Activated naive CD4-positive, alpha-beta T cell treated with anti-CD3 and anti-CD28 coated beads for 36 hours (primary cell): Measurements from ENCODE around the gene BEAN1. TPM values are rescaled to one million over a fixed set of nuclear protein-coding genes. Genes with fewer than 3 reads are reported as not detected.

ENCODE experiments used
- CTCF ChIA-PET: fragments of 350-600 bp; sonication (Branson Sonifier 250); formaldehyde crosslinking; loops from one replicate; lab custom pipeline; 2021; ENCODE audit warnings: antibody characterized with exemption; lab: Charles Lee
- DNase-seq: peaks from one replicate; pipeline ENCODE4 v3.0.0-alpha.2; 2020
- H3K27ac Mint-ChIP-seq: one replicate; pipeline ENCODE4 v1.8.0; 2021; ENCODE audit warnings: mild to moderate bottlenecking, mixed read lengths
- H3K27me3 Mint-ChIP-seq: one replicate; pipeline ENCODE4 v1.8.0; 2021; ENCODE audit warnings: low read depth, mixed read lengths
- H3K36me3 Mint-ChIP-seq: one replicate; pipeline ENCODE4 v1.8.0; 2021; ENCODE audit warnings: low read depth, mixed read lengths
- H3K4me1 Mint-ChIP-seq: one replicate; pipeline ENCODE4 v1.8.0; 2021; ENCODE audit warnings: low read depth, mixed read lengths
- H3K4me3 Mint-ChIP-seq: one replicate; pipeline ENCODE4 v1.8.0; 2021; ENCODE audit warnings: mild to moderate bottlenecking, moderate library complexity, mixed read lengths
- H3K9me3 Mint-ChIP-seq: one replicate; pipeline ENCODE4 v1.8.0; 2021; ENCODE audit warnings: mixed read lengths
- intact Hi-C: fragments of 100-400 bp; cut with micrococcal nuclease; formaldehyde crosslinking; loops from one replicate; pipeline ENCODE4 v1.15.1; 2023
- total RNA-seq, 2 experiments: library from RNA; stranded (reverse); gene quantifications; one replicate each; pipeline ENCODE4 v1.2.3, GENCODE V29; 2021

The BEAN1 gene
- total RNA-seq, 2 experiments from 2014 or later: not detected

GRCh38 chr16:66479661-66480264 lies 52.7 kb downstream of the BEAN1 start:
- DNase-seq: no peak
- H3K9me3 Mint-ChIP-seq: no peaks in the 10 kb centered on the region
- H3K27ac Mint-ChIP-seq: no peak overlapping the region
- intact Hi-C loops: loop anchor here (1.0 to 5.0 kb wide), 2 partner anchors 110 to 137 kb away; no protein-coding TSS in a partner anchor
- no peaks in the 10 kb centered on the region for H3K27me3 Mint-ChIP-seq
- H3K36me3 Mint-ChIP-seq: no peaks in the 10 kb centered on the region
- no peak overlapping the region for H3K4me3 Mint-ChIP-seq
- CTCF ChIA-PET: interaction anchor here (0.8 to 7.2 kb wide), 9 partner anchors 24 to 122 kb away, joined by 3 to 94 read pairs (median 3); partner anchors contain the start of gene CKLF
- H3K4me1 Mint-ChIP-seq: peaks cover 30% of the 10 kb centered on the region

GRCh38 chr16:66480265-66481080 lies 53.4 kb downstream of the BEAN1 start:
- Mint-ChIP-seq H3K9me3 (no peaks in the 10 kb centered on the region), H3K27me3 (no peaks in the 10 kb centered on the region), H3K4me1 (peaks cover 26% of the 10 kb centered on the region), H3K4me3 (no peak overlapping the region), H3K27ac (no peak overlapping the region), H3K36me3 (no peaks in the 10 kb centered on the region)
- CTCF ChIA-PET: interaction anchor here (0.8 to 7.2 kb wide), 6 partner anchors 71 to 123 kb away, joined by 3 to 94 read pairs (median 5); no protein-coding TSS in a partner anchor
- DNase-seq: no peak
- intact Hi-C loops: loop anchor here (5.0 kb wide), 1 partner anchor 138 kb away; no protein-coding TSS in a partner anchor

- no peak for DNase-seq
- no peak overlapping the region for H3K4me3 Mint-ChIP-seq
- no peaks in the 10 kb centered on the region for H3K9me3 Mint-ChIP-seq
- H3K27ac Mint-ChIP-seq: no peak overlapping the region
- H3K4me1 Mint-ChIP-seq: peaks cover 26% of the 10 kb centered on the region
- CTCF ChIA-PET: interaction anchor here (1.8 to 7.2 kb wide), 4 partner anchors 26 to 109 kb away, joined by 4 to 94 read pairs (median 11); no protein-coding TSS in a partner anchor
- no peaks in the 10 kb centered on the region for H3K27me3 Mint-ChIP-seq
- intact Hi-C loops: loop anchor here (5.0 kb wide), 1 partner anchor 139 kb away; no protein-coding TSS in a partner anchor
- H3K36me3 Mint-ChIP-seq: no peaks in the 10 kb centered on the region
These were observed 54.2 kb downstream of the BEAN1 start for GRCh38 chr16:66481081-66481942.

- CTCF ChIA-PET: interaction anchor here (1.2 to 7.2 kb wide), 7 partner anchors 13 to 128 kb away, joined by 3 to 94 read pairs (median 5); no protein-coding TSS in a partner anchor
- Mint-ChIP-seq H3K27ac (no peak overlapping the region), H3K4me3 (no peak overlapping the region), H3K36me3 (no peaks in the 10 kb centered on the region), H3K9me3 (no peaks in the 10 kb centered on the region), H3K27me3 (no peaks in the 10 kb centered on the region), H3K4me1 (peaks cover 26% of the 10 kb centered on the region)
- no peak for DNase-seq
- intact Hi-C loops: loop anchor here (2.0 to 5.0 kb wide), 3 partner anchors 35 to 140 kb away; partner anchors contain the start of gene CKLF
These were observed 54.9 kb downstream of the BEAN1 start for GRCh38 chr16:66481943-66482390.

- CTCF ChIA-PET: interaction anchor here (0.7 to 7.2 kb wide), 9 partner anchors 10 to 129 kb away, joined by 3 to 94 read pairs (median 4); partner anchors contain the start of gene CKLF
- Mint-ChIP-seq H3K36me3 (no peaks in the 10 kb centered on the region), H3K27ac (peak overlapping the region; percentile 33), H3K27me3 (no peaks in the 10 kb centered on the region), H3K9me3 (no peaks in the 10 kb centered on the region), H3K4me1 (peaks cover 22% of the 10 kb centered on the region), H3K4me3 (no peak overlapping the region)
- intact Hi-C loops: loop anchor here (1.0 to 5.0 kb wide), 6 partner anchors 33 to 142 kb away; partner anchors contain the start of gene CKLF
- peak; percentile 86 for DNase-seq
These were observed 56.8 kb downstream of the BEAN1 start for GRCh38 chr16:66483689-66484452.

GRCh38 chr16:66484453-66485213 lies 57.5 kb downstream of the BEAN1 start:
- no peak for DNase-seq
- Mint-ChIP-seq H3K9me3 (no peaks in the 10 kb centered on the region), H3K4me3 (no peak overlapping the region), H3K4me1 (peaks cover 15% of the 10 kb centered on the region), H3K27ac (no peak overlapping the region), H3K36me3 (no peaks in the 10 kb centered on the region), H3K27me3 (no peaks in the 10 kb centered on the region)
- CTCF ChIA-PET: interaction anchor here (0.8 to 7.2 kb wide), 6 partner anchors 10 to 127 kb away, joined by 3 to 94 read pairs (median 3); no protein-coding TSS in a partner anchor
- intact Hi-C loops: loop anchor here (5.0 kb wide), 1 partner anchor 142 kb away; no protein-coding TSS in a partner anchor

GRCh38 chr16:66485376-66485775 lies 58.3 kb downstream of the BEAN1 start:
- Mint-ChIP-seq H3K27ac (no peak overlapping the region), H3K36me3 (no peaks in the 10 kb centered on the region)

GRCh38 chr16:66486199-66486772 lies 59.2 kb downstream of the BEAN1 start:
- Mint-ChIP-seq H3K9me3 (no peaks in the 10 kb centered on the region), H3K4me3 (no peak overlapping the region), H3K4me1 (peaks cover 15% of the 10 kb centered on the region), H3K36me3 (no peaks in the 10 kb centered on the region), H3K27me3 (no peaks in the 10 kb centered on the region), H3K27ac (no peak overlapping the region)
- intact Hi-C loops: no loop called here
- CTCF ChIA-PET: interaction anchor here (2.2 kb wide), 1 partner anchor 80 kb away, joined by 7 read pairs; no protein-coding TSS in a partner anchor
- no peak for DNase-seq

More at GRCh38 chr16:66485376-66485775, 58.3 kb downstream of the BEAN1 start:
- intact Hi-C loops: no loop called here
- H3K9me3 Mint-ChIP-seq: no peaks in the 10 kb centered on the region
- no peak overlapping the region for H3K4me3 Mint-ChIP-seq
- no peak for DNase-seq
- CTCF ChIA-PET: interaction anchor here (0.8 to 7.2 kb wide), 6 partner anchors 10 to 128 kb away, joined by 3 to 94 read pairs (median 3); no protein-coding TSS in a partner anchor
- H3K4me1 Mint-ChIP-seq: peaks cover 15% of the 10 kb centered on the region
- H3K27me3 Mint-ChIP-seq: no peaks in the 10 kb centered on the region

- H3K27me3 Mint-ChIP-seq: no peaks in the 10 kb centered on the region
- no peak for DNase-seq
- CTCF ChIA-PET: interaction anchor here (1.1 to 2.2 kb wide), 3 partner anchors 43 to 129 kb away, joined by 3 to 7 read pairs (median 6); no protein-coding TSS in a partner anchor
- no peaks in the 10 kb centered on the region for H3K9me3 Mint-ChIP-seq
- H3K27ac Mint-ChIP-seq: no peak overlapping the region
- no peaks in the 10 kb centered on the region for H3K36me3 Mint-ChIP-seq
- H3K4me1 Mint-ChIP-seq: peaks cover 15% of the 10 kb centered on the region
- no peak overlapping the region for H3K4me3 Mint-ChIP-seq
- intact Hi-C loops: no loop called here
These were observed 59.9 kb downstream of the BEAN1 start for GRCh38 chr16:66486773-66487579.
